Ascending aorta (tissue), 2 donors: ENCODE results near the gene MTPN. TPM values are rescaled to one million over a fixed set of nuclear protein-coding genes. Genes with fewer than 3 reads are reported as not detected.

Experiments used
- DNase-seq, 2 donors: peaks; one replicate each; pipeline ENCODE4 v3.0.0-alpha.2; 2019; ENCODE audit warnings: low spot score in 2 of 2
- H3K27ac ChIP-seq, 2 donors: fragments of 200-600 bp; sonication (generic); one replicate each; pipeline ENCODE4 v1.5.1; 2016 to 2017; ENCODE audit warnings: mild to moderate bottlenecking in 1 of 2
- H3K27me3 ChIP-seq: fragments of 200-600 bp; sonication (generic); one replicate; pipeline ENCODE4 v1.5.1; 2017
- H3K36me3 ChIP-seq, 2 donors: fragments of 200-600 bp; sonication (generic); one replicate each; pipeline ENCODE4 v1.5.1; 2016
- H3K4me1 ChIP-seq, 2 donors: fragments of 200-600 bp; sonication (generic); one replicate each; pipeline ENCODE4 v1.5.1; 2016 to 2017; ENCODE audit warnings: mild to moderate bottlenecking in 1 of 2
- H3K4me3 ChIP-seq, 2 donors: fragments of 200-600 bp; sonication (generic); one replicate each; pipeline ENCODE4 v1.5.1; 2016 to 2017; ENCODE audit warnings: mild to moderate bottlenecking in 1 of 2
- H3K9me3 ChIP-seq, 2 donors: fragments of 200-600 bp; sonication (generic); one replicate each; pipeline ENCODE4 v1.5.1; 2016
- intact Hi-C: fragments of 100-400 bp; cut with DNase I; formaldehyde crosslinking; loops from one replicate; pipeline ENCODE4 v1.15.1; 2023
- total RNA-seq: library from RNA; depleted of rRNA; stranded (reverse); fragments of >200 nt; gene quantifications from one replicate; pipeline ENCODE4 v1.1.0, GENCODE V29; 2016
- TF ChIP-seq, protein P1 (sequence below), 3 experiments: fragments of 200-600 bp in 2 of 3; fragments of 450-650 bp in 1 of 3; sonication (generic) in 2 of 3; IDR thresholded peaks; one replicate each; pipeline ENCODE4 v1.5.1; 2016 to 2019; ENCODE audit warnings: antibody characterized with exemption in 3 of 3, mild to moderate bottlenecking in 1 of 3, moderate library complexity in 1 of 3

Gene MTPN
- total RNA-seq, 1 donor from 2014 or later: 43.5 TPM

DNA sequence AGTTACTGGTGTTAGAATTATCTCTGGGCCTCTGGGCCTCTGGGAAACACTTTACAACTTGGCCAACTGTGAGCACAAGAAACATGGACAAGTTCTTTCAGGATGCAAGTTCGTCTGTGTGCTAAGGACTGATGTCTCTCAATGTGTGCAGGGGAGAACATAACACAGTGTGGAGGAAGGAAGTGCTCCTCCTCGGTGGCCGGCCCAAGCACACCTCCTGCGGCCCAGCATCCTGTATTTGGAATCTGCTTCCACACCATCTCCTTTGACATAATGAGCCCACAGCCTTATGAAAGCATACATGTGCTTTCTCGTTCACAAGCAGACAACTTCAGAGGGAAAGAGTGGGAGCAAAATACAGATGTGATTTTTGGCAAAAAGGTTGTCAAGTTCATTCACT lies 59.0 kb downstream of the MTPN start:
- Histone ChIP-seq H3K9me3 (no peaks in the 10 kb centered on the region), H3K27ac (no peak overlapping the region), H3K4me1 (no peaks in the 10 kb centered on the region), H3K36me3 (no peaks in the 10 kb centered on the region), H3K27me3 (no peaks in the 10 kb centered on the region), H3K4me3 (no peak overlapping the region)
- no peak for DNase-seq
- intact Hi-C loops: no loop called here
- TF ChIP-seq, protein P1, sequence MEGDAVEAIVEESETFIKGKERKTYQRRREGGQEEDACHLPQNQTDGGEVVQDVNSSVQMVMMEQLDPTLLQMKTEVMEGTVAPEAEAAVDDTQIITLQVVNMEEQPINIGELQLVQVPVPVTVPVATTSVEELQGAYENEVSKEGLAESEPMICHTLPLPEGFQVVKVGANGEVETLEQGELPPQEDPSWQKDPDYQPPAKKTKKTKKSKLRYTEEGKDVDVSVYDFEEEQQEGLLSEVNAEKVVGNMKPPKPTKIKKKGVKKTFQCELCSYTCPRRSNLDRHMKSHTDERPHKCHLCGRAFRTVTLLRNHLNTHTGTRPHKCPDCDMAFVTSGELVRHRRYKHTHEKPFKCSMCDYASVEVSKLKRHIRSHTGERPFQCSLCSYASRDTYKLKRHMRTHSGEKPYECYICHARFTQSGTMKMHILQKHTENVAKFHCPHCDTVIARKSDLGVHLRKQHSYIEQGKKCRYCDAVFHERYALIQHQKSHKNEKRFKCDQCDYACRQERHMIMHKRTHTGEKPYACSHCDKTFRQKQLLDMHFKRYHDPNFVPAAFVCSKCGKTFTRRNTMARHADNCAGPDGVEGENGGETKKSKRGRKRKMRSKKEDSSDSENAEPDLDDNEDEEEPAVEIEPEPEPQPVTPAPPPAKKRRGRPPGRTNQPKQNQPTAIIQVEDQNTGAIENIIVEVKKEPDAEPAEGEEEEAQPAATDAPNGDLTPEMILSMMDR (IDR thresholded peaks at IDR 0.05): no peak

DNA sequence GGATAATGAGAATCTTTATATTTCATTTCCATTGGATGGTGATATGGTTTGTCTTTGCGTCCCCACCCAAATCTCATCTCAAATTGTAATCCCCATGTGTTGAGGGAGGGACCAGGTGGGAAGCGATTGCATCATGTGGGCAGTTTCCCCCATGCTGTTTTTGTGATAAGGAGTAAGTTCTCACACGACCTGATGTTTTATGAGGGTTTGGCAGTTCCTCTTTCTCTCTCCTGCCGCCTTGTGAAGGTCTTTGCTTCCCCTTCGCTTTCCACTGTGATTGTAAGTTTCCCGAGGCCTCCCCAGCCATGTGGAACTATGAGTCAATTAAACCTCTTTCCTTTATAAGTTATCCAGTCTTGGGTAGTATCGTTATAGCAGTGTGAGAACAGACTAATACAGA lies 59.4 kb downstream of the MTPN start:
- no peaks in the 10 kb centered on the region for H3K27me3 ChIP-seq
- no peak for DNase-seq
- H3K27ac ChIP-seq: no peak overlapping the region
- no peaks in the 10 kb centered on the region for H3K4me1 ChIP-seq
- no peaks in the 10 kb centered on the region for H3K9me3 ChIP-seq
- TF ChIP-seq, protein P1 (IDR thresholded peaks at IDR 0.05): no peak
- intact Hi-C loops: no loop called here
- no peak overlapping the region for H3K4me3 ChIP-seq
- no peaks in the 10 kb centered on the region for H3K36me3 ChIP-seq

DNA sequence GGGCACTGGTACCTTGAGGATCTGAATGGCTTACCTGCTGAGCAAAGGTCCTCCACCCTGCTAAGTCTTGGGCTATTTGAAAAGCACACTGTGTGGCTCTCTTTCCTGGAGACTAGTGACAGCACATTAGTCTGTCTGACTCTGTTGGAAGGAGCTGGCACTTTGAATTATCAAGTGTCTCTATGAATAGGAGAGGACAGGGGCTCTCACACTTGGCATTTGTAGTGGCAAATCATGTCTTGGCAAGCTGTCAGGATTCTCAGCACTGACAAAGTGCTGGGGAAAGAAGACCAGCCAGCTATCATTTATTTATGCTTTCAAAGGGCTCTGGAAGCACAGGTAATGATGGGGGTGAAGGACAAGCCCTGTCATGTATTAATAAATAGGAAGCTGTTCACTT lies 62.8 kb downstream of the MTPN start:
- no peaks in the 10 kb centered on the region for H3K27me3 ChIP-seq
- no peak for DNase-seq
- no peak overlapping the region for H3K4me3 ChIP-seq
- H3K27ac ChIP-seq: no peak overlapping the region
- TF ChIP-seq, protein P1 (IDR thresholded peaks at IDR 0.05): no peak
- intact Hi-C loops: no loop called here
- H3K4me1 ChIP-seq: no peaks in the 10 kb centered on the region
- no peaks in the 10 kb centered on the region for H3K9me3 ChIP-seq
- no peaks in the 10 kb centered on the region for H3K36me3 ChIP-seq

DNA sequence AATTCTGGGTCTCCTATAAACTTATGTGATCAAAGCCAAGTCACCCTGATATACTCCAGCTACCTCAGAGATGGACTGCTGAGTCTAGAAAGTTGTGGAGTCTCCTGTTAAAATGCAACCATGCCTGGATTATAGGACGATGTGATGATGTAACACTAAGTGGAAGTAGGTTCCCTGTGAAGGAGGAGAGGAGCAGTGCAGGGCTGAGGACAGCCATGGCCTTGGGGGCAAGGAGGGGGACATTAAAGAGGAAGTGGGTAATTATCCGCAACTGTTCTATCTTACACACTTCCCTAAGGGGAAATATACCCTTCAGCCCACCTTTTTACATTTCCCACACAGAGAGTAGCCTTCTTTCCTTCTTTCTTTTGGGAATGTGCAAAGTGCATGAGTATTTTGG lies 63.8 kb downstream of the MTPN start:
- no peak overlapping the region for H3K27ac ChIP-seq
- H3K4me1 ChIP-seq: no peaks in the 10 kb centered on the region
- H3K36me3 ChIP-seq: no peaks in the 10 kb centered on the region
- no peak overlapping the region for H3K4me3 ChIP-seq
- intact Hi-C loops: no loop called here
- no peak for DNase-seq
- H3K9me3 ChIP-seq: no peaks in the 10 kb centered on the region
- no peaks in the 10 kb centered on the region for H3K27me3 ChIP-seq
- TF ChIP-seq, protein P1 (IDR thresholded peaks at IDR 0.05): no peak

DNA sequence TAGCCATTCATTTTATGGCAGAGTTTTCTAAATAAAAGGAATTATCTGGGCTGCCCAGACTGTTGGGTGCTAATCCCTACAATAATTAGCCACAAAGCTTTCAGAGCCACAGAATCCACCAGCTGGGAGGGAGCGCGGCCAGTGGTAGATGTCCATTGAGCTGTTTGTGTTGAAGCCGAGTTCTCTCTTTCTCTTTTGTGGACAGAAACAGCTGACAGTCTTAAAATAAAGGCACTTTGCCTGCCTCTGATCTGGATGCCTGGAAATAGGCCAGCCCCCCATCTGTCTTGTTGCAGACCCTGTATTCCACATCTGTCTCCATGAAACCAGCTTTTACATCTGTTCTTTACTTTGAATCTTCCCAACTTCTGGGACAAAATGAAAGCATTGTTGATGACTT lies 66.1 kb downstream of the MTPN start:
- H3K36me3 ChIP-seq: no peaks in the 10 kb centered on the region
- H3K4me1 ChIP-seq: no peaks in the 10 kb centered on the region
- H3K27ac ChIP-seq: no peak overlapping the region
- no peak for DNase-seq
- TF ChIP-seq, protein P1 (IDR thresholded peaks at IDR 0.05): no peak
- intact Hi-C loops: no loop called here
- H3K27me3 ChIP-seq: no peaks in the 10 kb centered on the region
- no peaks in the 10 kb centered on the region for H3K9me3 ChIP-seq
- no peak overlapping the region for H3K4me3 ChIP-seq

DNA sequence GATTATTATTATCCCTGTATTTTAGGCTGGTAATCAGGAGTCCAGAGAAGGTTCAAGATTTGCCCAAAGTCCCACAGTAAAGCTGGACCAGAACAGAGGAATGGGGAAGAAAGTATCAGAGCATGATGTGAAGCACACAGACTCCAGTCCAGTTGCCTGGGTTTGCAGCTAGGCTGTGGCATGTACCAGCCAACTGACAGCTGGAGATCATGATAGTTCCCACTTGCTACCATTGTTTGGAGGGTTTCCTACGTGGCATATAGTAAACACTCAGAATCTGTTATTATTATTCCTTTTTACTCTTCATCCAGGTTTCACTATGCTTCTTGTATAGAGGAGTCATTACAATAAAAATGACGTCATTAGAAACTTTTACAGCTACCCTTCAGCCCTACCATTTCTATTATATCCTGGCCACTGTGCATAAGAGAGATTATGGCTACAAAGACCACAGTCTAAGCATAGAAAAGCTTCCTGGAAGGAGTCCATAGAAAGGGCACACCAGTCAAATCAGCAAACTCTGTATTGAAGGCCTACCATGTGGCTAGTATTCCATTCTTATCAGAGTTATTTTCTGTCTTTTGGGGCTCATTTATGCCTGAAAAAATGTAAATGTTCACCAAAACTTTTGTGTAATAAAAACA lies 66.6 kb downstream of the MTPN start:
- Histone ChIP-seq H3K27ac (no peak overlapping the region), H3K4me3 (no peak overlapping the region)
- no peak for DNase-seq

More for the DNA sequence above, 66.6 kb downstream of the MTPN start:
- intact Hi-C loops: no loop called here
- no peaks in the 10 kb centered on the region for H3K4me1 ChIP-seq
- H3K9me3 ChIP-seq: no peaks in the 10 kb centered on the region
- H3K27me3 ChIP-seq: no peaks in the 10 kb centered on the region
- H3K36me3 ChIP-seq: no peaks in the 10 kb centered on the region
- TF ChIP-seq, protein P1 (IDR thresholded peaks at IDR 0.05): no peak
